CD4-positive, alpha-beta T cell treated with Interferon alpha-2 for 1 hour (primary cell): ENCODE measurements around the gene POLR3E.
"Not testable (repeated sequence)": the region's sequence is repeated elsewhere in the genome, so short reads cannot be mapped to it uniquely, and the experiment has no call there.

Experiments used
- DNase-seq, 2 donors: peaks; one replicate each; pipeline ENCODE4 v3.0.0-alpha.2; 2020 to 2022

Gene POLR3E

GRCh38 chr16:22337045-22337444, 39.8 kb downstream of the POLR3E start:
- no peak for DNase-seq

GRCh38 chr16:22337849-22338635, 40.8 kb downstream of the POLR3E start:
- no peak for DNase-seq

DNA sequence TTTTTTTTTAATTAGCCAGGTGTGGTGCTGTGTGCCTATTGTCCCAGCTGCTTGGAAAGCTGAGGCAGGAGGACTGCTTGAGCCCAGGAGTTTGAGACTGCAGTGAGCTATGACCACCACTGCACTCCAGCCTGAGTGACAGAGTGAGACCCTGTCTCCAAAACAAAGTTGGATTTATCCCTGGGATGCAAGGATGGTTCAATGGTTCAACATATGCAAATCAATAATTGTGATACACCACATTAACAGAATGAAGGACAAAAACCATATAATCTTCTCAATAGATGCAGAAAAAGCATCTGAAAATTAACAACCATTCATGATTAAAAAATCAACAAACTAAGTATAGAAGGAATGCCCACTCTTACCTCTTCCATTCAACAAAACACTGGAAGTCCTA, 43.7 kb downstream of the POLR3E start:
- no peak for DNase-seq

- no peak for DNase-seq
These were observed 44.9 kb downstream of the POLR3E start for GRCh38 chr16:22342082-22342481.

GRCh38 chr16:22346483-22346882, 49.3 kb downstream of the POLR3E start:
- DNase-seq: no peak

- DNase-seq: no peak
These were observed 50.1 kb downstream of the POLR3E start for GRCh38 chr16:22347100-22347820.

DNA sequence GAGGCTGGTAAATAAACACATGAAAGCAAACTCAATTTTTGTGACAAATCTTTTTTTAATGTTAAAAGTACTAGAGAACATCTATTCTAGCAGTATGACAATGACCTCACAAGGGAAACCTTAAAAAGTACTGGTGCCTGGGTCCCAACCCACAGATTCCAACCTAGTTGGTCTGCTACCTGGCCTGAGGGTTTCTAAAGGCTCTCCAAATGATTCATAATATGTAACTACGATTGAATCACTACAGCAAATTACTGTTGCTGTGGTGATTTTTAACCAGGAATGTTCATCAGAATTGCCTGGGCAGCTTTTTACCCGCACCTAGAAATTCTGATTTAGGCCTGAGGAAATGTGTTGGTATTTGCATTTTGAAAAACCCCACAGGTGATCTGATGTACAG, 51.1 kb downstream of the POLR3E start:
- no peak for DNase-seq

DNA sequence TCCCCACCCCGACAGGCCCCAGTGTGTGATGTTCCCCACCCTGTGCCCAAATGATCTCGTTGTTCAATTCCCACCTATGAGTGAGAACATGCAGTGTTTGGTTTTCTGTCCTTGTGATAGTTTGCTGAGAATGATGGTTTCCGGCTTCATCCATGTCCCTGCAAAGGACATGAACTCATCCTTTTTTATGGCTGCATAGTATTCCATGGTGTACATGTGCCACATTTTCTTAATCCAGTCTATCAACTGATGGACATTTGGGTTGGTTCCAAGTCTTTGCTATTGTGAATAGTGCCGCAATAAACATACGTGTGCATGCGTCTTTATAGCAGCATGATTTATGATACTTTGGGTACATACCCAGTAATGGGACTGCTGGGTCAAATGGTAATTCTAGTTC, 53.8 kb downstream of the POLR3E start:
- DNase-seq: not testable (repeated sequence)

GRCh38 chr16:22352140-22352539, 54.9 kb downstream of the POLR3E start:
- no peak for DNase-seq

- DNase-seq: no peak
These were observed 55.5 kb downstream of the POLR3E start for GRCh38 chr16:22352723-22353122.

DNA sequence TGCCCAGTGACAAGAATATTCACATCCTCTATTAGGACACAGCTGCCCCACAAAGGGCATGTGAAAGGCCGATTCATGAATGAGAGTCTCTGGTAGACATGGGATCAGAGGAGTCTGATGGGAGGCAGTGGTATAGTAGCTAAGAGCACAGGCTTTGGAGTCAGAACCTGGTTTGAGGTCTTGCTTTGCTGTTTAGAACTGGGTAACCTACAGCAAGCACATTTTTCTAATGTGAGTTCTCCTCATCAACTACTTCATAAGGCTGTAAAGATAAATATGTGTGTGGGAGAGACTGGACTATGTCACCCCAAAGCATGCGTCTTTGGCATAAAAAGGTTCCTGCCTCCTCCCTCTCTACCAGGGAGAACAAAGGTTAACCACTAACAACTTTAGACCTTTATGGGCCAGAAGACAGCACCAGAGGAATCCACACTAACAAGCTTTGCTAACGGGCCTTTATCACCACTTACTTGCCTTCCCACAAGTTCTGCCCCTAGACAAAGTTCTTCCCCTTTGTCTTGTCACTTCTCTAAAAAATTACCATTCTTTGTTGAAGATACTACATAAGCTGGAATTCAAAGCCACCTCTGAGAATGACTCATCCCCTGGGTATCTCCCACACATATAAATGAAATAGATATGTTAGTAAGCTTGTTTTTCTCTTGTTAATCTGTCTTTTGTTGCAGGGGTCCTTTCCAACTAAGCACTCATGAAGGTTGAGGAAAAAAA, 56.1 kb downstream of the POLR3E start:
- DNase-seq: peak in 1 of 2 donors; percentile 46

- no peak for DNase-seq
These were observed 56.8 kb downstream of the POLR3E start for GRCh38 chr16:22353933-22354541.

DNA sequence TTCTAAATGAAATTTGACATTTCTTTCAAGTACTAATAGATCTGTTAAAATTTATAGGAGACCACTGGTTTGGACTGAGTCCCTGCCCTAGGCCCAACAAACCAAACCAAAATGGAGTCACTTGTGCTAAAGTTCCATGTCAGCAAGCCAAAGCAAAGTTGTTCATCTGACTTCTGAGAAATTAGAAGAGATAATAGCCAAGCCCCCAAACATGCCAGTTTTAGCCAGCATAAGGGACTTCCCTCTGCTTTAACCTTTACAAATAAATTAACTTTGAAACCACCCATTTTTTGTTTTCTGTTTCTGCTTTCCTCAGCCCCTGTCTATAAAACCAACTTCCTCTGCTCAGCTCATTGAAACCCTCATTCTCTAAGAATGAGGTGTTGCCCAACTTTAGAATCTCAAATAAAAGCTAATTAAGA, 58.3 kb downstream of the POLR3E start:
- peak in 1 of 2 donors; percentile 60 for DNase-seq

GRCh38 chr16:22356930-22357634, 59.9 kb downstream of the POLR3E start:
- DNase-seq: no peak

DNA sequence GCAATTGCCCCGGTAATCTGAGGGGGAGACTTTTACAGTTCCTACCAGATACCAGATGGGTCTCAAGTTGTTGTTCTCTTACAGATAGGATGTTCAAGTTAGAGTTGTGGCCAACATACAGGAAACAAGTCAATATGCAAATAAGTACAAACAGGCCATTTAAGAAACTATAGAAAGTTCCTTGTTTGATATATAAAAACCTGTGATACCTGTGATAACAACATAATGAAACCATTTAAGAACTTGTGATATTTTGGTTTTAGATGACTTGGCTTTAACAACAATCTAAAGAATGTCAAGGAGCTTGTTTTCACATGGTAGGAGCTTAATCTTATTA, 60.4 kb downstream of the POLR3E start:
- DNase-seq: peak in 1 of 2 donors; percentile 58

DNA sequence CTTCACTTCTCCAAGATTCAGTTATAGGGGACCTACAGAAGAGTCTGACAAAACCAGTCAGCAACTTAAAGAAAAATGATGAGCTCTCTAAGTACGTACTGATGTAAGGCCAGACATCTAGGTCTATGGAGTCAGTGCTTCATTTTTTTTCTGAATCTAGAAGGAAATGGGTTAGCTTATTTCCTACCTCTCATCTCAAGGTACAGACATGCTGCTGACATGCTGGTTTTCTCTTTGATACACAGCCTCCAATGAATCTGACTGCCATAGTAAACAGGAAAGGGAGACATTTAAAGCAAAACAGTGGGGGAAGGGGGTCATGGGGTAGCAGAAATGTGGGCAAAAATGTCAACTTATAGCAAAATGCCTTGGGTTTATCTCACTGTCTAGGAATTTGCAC, 60.8 kb downstream of the POLR3E start:
- peak in 1 of 2 donors; percentile 60 for DNase-seq

DNA sequence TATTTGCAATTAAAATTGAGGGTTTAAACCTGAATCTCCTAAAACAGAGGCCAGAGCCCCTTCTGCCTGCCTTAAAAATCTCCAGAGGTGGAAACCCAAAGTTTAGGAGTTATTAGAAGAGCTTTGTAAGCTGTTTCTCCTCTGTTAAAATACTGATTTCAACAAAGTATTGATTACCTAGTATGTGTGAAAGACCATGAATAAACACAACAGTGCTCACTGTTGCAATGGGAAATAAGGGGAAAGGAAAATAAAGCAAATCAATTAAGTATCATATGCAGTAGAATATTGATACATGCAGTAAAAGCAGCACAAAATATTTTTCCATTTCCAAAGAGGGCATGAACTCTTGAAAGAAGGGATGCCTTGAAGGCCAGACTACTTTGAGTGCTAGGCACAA, 62.5 kb downstream of the POLR3E start:
- no peak for DNase-seq

GRCh38 chr16:22360963-22361659, 63.9 kb downstream of the POLR3E start:
- DNase-seq: no peak

GRCh38 chr16:22364241-22364640, 67.0 kb downstream of the POLR3E start:
- DNase-seq: no peak

GRCh38 chr16:22366371-22366770, 69.2 kb downstream of the POLR3E start:
- no peak for DNase-seq

DNA sequence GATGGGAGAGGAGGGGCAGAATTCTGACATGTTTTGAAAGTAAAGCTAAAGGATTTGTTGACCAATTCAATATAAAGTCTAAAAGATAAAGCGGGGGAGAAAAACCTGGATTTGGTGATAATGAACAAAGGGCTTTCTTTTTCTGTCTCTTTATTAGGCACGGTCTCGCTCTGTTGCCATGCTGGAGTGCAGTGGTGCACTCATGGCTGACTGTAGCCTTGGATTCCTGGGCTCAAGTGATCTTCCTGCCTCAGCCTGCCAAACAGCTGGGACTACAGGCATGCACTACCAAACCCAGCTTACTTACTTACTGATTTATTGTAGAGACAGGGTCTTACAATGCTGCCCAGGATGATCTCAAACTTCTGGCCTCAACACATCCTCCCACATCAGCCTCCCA, 69.7 kb downstream of the POLR3E start:
- no peak for DNase-seq
